K562 (cell line): ENCODE results near the gene NCAM2. TPM values are rescaled to one million over a fixed set of nuclear protein-coding genes. Genes with fewer than 3 reads are reported as not detected.

ENCODE experiments used
- ATAC-seq: fragments of 200-7000 bp; cut with Tn5 transposase; 3 replicates; pipeline ENCODE4 v1.9.1; 2020; ENCODE audit warnings: moderate library complexity
- BruUV-seq: library from RNA; stranded (reverse); fragments of 400-500 nt; replicated peaks from 2 replicates; lab custom pipeline; 2021; lab: Mats Ljungman, UMichigan
- CTCF ChIA-PET: fragments of 300-600 bp; formaldehyde crosslinking; extraction: SDS; loops from one replicate; lab custom pipeline; 2021; ENCODE audit warnings: low intra/inter-chr PET ratio; lab: Yijun Ruan, JAX
- POLR2A ChIA-PET: fragments of 300-600, 350-650 bp; sonication (Branson Sonifier 250); formaldehyde crosslinking; extraction: SDS; loops from one replicate; lab custom pipeline; 2021; ENCODE audit warnings: antibody characterized with exemption, inconsistent platforms; lab: Yijun Ruan, JAX
- DNase-seq, 4 experiments: peaks; one replicate each; pipeline versions ENCODE4 v3.0.0 to v3.0.0-alpha.2; 2011 to 2018; ENCODE audit warnings: low spot score in 3 of 4, mixed read lengths in 3 of 4; ENCODE audit errors: extremely low read depth in 1 of 4
- FAIRE-seq: peaks from 2 replicates; lab custom pipeline; 2011; peaks lifted over from hg19 to GRCh38; lab: Jason Lieb, UNC
- H2AFZ ChIP-seq: 2 replicates; pipeline ENCODE4 v1.6.0; 2011; ENCODE audit warnings: low read depth, low read length, control low read depth, inconsistent platforms
- H3K27ac ChIP-seq: fragments of 200-600 bp; 3 replicates; pipeline ENCODE4 v1.8.0; 2011; ENCODE audit warnings: low read depth, mild to moderate bottlenecking, control low read depth, inconsistent platforms, low read length, moderate library complexity, mixed read lengths; ENCODE audit errors: extremely low read depth
- H3K27me3 ChIP-seq, 2 experiments: fragments of 300-600 bp in 1 of 2; 2 replicates in 1 of 2; 3 replicates in 1 of 2; pipeline versions ENCODE4 v1.6.0 to v1.8.0; 2011; ENCODE audit warnings: inconsistent platforms in 2 of 2, low read length in 2 of 2, mild to moderate bottlenecking in 1 of 2, mixed read lengths in 1 of 2, moderate library complexity in 1 of 2; ENCODE audit not compliant: control insufficient read depth in 2 of 2, insufficient read depth in 2 of 2
- H3K36me3 ChIP-seq: fragments of 300-600 bp; 3 replicates; pipeline ENCODE4 v1.8.0; 2011; ENCODE audit warnings: mild to moderate bottlenecking, low read length, inconsistent platforms; ENCODE audit not compliant: control insufficient read depth, insufficient read depth
- H3K4me1 ChIP-seq, 2 experiments: fragments of 200-600 bp in 1 of 2; replicated peaks in 1 of 2; 2 replicates in 1 of 2; 3 replicates in 1 of 2; pipeline versions ENCODE4 v1.5.1 to v1.8.0; 2011; ENCODE audit warnings: inconsistent platforms in 2 of 2, low read length in 2 of 2, mild to moderate bottlenecking in 1 of 2, mixed read lengths in 1 of 2, moderate library complexity in 1 of 2; ENCODE audit not compliant: control insufficient read depth in 2 of 2, insufficient read depth in 2 of 2
- H3K4me2 ChIP-seq: 2 replicates; pipeline ENCODE4 v1.6.1; 2011; ENCODE audit warnings: low read length, control low read depth, inconsistent platforms, mixed read lengths; ENCODE audit not compliant: insufficient read depth
- H3K4me3 ChIP-seq: fragments of 200-600 bp; sonication (generic), shearing (Covaris generic); 2 replicates; pipeline ENCODE4 v1.5.1; 2016; ENCODE audit warnings: control low read depth, inconsistent platforms
- H3K79me2 ChIP-seq: fragments of 200-600 bp; 3 replicates; pipeline ENCODE4 v1.8.0; 2011; ENCODE audit warnings: low read length, inconsistent platforms; ENCODE audit not compliant: control insufficient read depth, insufficient read depth
- H3K9ac ChIP-seq, 2 experiments: 2 replicates each; pipeline versions ENCODE4 v1.6.0 to v1.6.1; 2011; ENCODE audit warnings: low read depth in 2 of 2, low read length in 2 of 2, control low read depth in 1 of 2, inconsistent platforms in 1 of 2, mild to moderate bottlenecking in 1 of 2, mixed read lengths in 1 of 2; ENCODE audit not compliant: insufficient read depth in 1 of 2
- H3K9me1 ChIP-seq: one replicate; pipeline ENCODE4 v1.6.0; 2011; ENCODE audit warnings: inconsistent platforms, mild to moderate bottlenecking, low read length, moderate library complexity; ENCODE audit not compliant: control insufficient read depth, insufficient read depth
- H3K9me3 ChIP-seq: replicated peaks from 2 replicates; pipeline ENCODE4 v1.5.1; 2011; ENCODE audit warnings: low read depth, low read length, inconsistent platforms; ENCODE audit not compliant: control insufficient read depth, insufficient read depth
- H4K20me1 ChIP-seq: replicated peaks from 2 replicates; pipeline ENCODE4 v1.6.1; 2011; ENCODE audit warnings: low read length, inconsistent platforms, mixed read lengths; ENCODE audit not compliant: control insufficient read depth, insufficient read depth
- ARID4B ChIP-seq: sonication (generic); formaldehyde crosslinking; IDR thresholded peaks from 2 replicates; pipeline ENCODE4 v1.8.0; 2022; ENCODE audit warnings: mild to moderate bottlenecking, missing genetic modification reagents
- ATF1 ChIP-seq, 2 experiments: fragments of 450-650 bp in 1 of 2; IDR thresholded peaks; 2 replicates each; pipeline ENCODE4 v1.6.1; 2016; ENCODE audit warnings: missing compliant biosample characterization in 1 of 2, missing genetic modification characterization in 1 of 2
- BRD4 ChIP-seq: fragments of 200-600 bp; sonication (generic); IDR thresholded peaks from 2 replicates; pipeline ENCODE4 v1.6.1; 2017; ENCODE audit warnings: inconsistent platforms
- CREB1 ChIP-seq, 2 experiments: sonication (generic) in 1 of 2; formaldehyde crosslinking in 1 of 2; IDR thresholded peaks; 2 replicates each; pipeline versions ENCODE4 v1.6.1 to v1.8.0; 2012 to 2022; ENCODE audit warnings: inconsistent platforms in 1 of 2, mild to moderate bottlenecking in 1 of 2, missing genetic modification reagents in 1 of 2, moderate library complexity in 1 of 2
- CTCFL ChIP-seq: IDR thresholded peaks from 2 replicates; pipeline ENCODE4 v1.6.1; 2011; ENCODE audit warnings: borderline replicate concordance, low read depth, mild to moderate bottlenecking, moderate library complexity, low read length; ENCODE audit not compliant: insufficient read depth, poor library complexity, severe bottlenecking
- DPF2 ChIP-seq: fragments of 450-650 bp; IDR thresholded peaks from 2 replicates; pipeline ENCODE4 v1.6.1; 2016
- HLTF ChIP-seq: fragments of 450-650 bp; IDR thresholded peaks from 2 replicates; pipeline ENCODE4 v1.6.1; 2016
- KAT2B ChIP-seq: IDR thresholded peaks from one replicate; pipeline ENCODE4 v1.6.1; 2012; ENCODE audit warnings: low read depth, mild to moderate bottlenecking, control low read depth, inconsistent platforms, low read length, moderate library complexity
- SMAD2 ChIP-seq: fragments of 150-350 bp; IDR thresholded peaks from 2 replicates; pipeline ENCODE4 v1.6.1; 2014; ENCODE audit warnings: low read depth, mild to moderate bottlenecking, low read length
- STAG1 ChIP-seq: sonication (generic); formaldehyde crosslinking; IDR thresholded peaks from 2 replicates; pipeline ENCODE4 v1.5.0; 2020; ENCODE audit warnings: missing genetic modification reagents, borderline replicate concordance
- TARDBP ChIP-seq: fragments of 450-650 bp; IDR thresholded peaks from 2 replicates; pipeline ENCODE4 v1.6.1; 2016
- THAP12 ChIP-seq: fragments of 250-450 bp; sonication (Bioruptor Pico); IDR thresholded peaks from 2 replicates; pipeline ENCODE4 v1.9.0; 2021; ENCODE audit warnings: mild to moderate bottlenecking, inconsistent platforms
- ZNF146 ChIP-seq: IDR thresholded peaks from one replicate; pipeline ENCODE4 v1.6.1; 2018; ENCODE audit warnings: missing compliant biosample characterization; ENCODE audit not compliant: unreplicated experiment
- ZNF586 ChIP-seq: fragments of 450-650 bp; formaldehyde crosslinking; conservative IDR thresholded peaks from 2 replicates; pipeline ENCODE4 v1.4.0; 2020; ENCODE audit warnings: mild to moderate bottlenecking, moderate library complexity
- WGBS: fragments of 100-300 bp; shearing (Covaris generic); methylation state at CpG from one replicate; pipeline ENCODE4 v1.1.6; 2016; ENCODE audit warnings: low coverage, mixed read lengths; ENCODE audit not compliant: insufficient coverage; ENCODE audit errors: missing lambda C conversion rate; 5-methylcytosine and 5-hydroxymethylcytosine counted together
- in situ Hi-C: fragments of 300-500 bp; cut with MboI; formaldehyde crosslinking; loops from 4 replicates; pipeline ENCODE4 v1.15.0; 2018; ENCODE audit warnings: inconsistent platforms, mixed read lengths
- intact Hi-C: fragments of 100-400 bp; cut with micrococcal nuclease; formaldehyde crosslinking; loops from 2 replicates; pipeline ENCODE4 v1.14.2; 2022
- polyA plus RNA-seq, 8 experiments: library from polyadenylated mRNA; depleted of rRNA in 4 of 8; stranded (reverse) in 5 of 8; unstranded in 3 of 8; fragments of >200 nt; fragmentation: Nextera tagmentation in 2 of 8; fragmentation: Illumina TruSeq in 1 of 8; extraction: Ambion mirVana in 2 of 8; extraction: Trizol in 1 of 8; gene quantifications; 2 replicates each; pipeline versions ENCODE4 v1.2.1 to v1.2.3, GENCODE V29; 2011 to 2014; ENCODE audit warnings: inconsistent platforms in 1 of 8, missing spikeins in 1 of 8
- total RNA-seq, 7 experiments: library from RNA; depleted of rRNA in 6 of 7; stranded (reverse); fragments of >200 nt in 6 of 7; fragmentation: Illumina TruSeq in 2 of 7; extraction: Trizol in 2 of 7; gene quantifications; 2 replicates each; pipeline versions ENCODE4 v1.2.1 to v1.2.3, GENCODE V29; 2011 to 2021; ENCODE audit warnings: low replicate concordance in 1 of 7

Gene NCAM2
- total and polyA plus RNA-seq, 9 of the 15 experiments (the other 6 are each of a cell fraction or from before 2014, with no cell fraction given), result 14.0 to 58.2 (median 27.8) TPM

DNA sequence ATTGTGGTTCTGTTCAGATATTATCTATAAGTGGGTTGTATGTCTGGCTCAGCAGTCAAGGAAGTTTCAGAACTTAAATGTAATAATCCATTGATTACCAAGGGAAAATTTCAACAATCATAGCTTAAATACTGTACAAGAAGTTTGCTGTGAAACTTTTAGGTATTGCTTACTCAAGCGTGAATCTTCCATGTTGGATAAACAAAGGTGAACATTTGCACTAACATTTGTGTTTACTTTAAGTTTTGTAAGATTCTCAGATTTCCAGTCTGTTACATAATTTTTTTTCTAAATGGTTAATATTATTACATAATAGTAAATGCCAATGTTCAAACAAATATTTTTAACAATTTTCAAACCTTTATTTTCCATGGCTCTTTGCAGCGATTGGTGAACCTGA is 285.6 kb downstream of the NCAM2 start:
- ATAC-seq (no peak), FAIRE-seq (peak; percentile 59), DNase-seq (no peak)
- H2AFZ ChIP-seq, result no peak overlapping the region
- peaks cover 40% of the 10 kb centered on the region; the same call in 2 of the 3 replicates for H3K36me3 ChIP-seq
- H3K79me2 ChIP-seq, result peaks cover 7% of the 10 kb centered on the region; the same call in 1 of the 3 replicates
- no peak overlapping the region for H3K27ac ChIP-seq
- no peaks in the 10 kb centered on the region for H4K20me1 ChIP-seq
- H3K4me1 ChIP-seq, result peaks cover 0 to 3% of the 10 kb centered on the region in 2 experiments; a peak in 1 of 5 replicates
- TF ChIP-seq HLTF, result no peak
- TF ChIP-seq ATF1 (CRISPR knock-in tag; IDR thresholded peaks at IDR 0.05), result no peak
- TF ChIP-seq ATF1 (tag; IDR thresholded peaks at IDR 0.05), result no peak
- TF ChIP-seq ZNF586 (CRISPR knock-in tag), result no peak
- no peak for TF ChIP-seq KAT2B
- no peak for TF ChIP-seq ZNF146 (CRISPR knock-in tag)
- TF ChIP-seq BRD4, result no peak
- no peak for TF ChIP-seq CREB1 (IDR thresholded peaks at IDR 0.05)
- TF ChIP-seq CREB1 (CRISPR knock-in tag; IDR thresholded peaks at IDR 0.05), result no peak
- TF ChIP-seq THAP12 (CRISPR knock-in tag), result no peak
- no peak for TF ChIP-seq ARID4B (CRISPR knock-in tag)
- TF ChIP-seq STAG1, result no peak
- TF ChIP-seq SMAD2, result no peak
- TF ChIP-seq TARDBP, result no peak
- TF ChIP-seq CTCFL, result no peak
- TF ChIP-seq DPF2, result no peak
- no peak overlapping the region for H3K4me3 ChIP-seq
- H3K9ac ChIP-seq, result no peak overlapping the region
- no peak overlapping the region for H3K4me2 ChIP-seq
- no peaks in the 10 kb centered on the region for H3K9me1 ChIP-seq
- 98% methylated on average over 2 of the region's 2 CpGs for WGBS
- no peaks in the 10 kb centered on the region for H3K27me3 ChIP-seq
- in situ Hi-C loops (no loop called here), intact Hi-C loops (no loop called here)
- BruUV-seq, result no TSS peak
- CTCF ChIA-PET, result no interaction called here
- POLR2A ChIA-PET, result no interaction called here
- no peaks in the 10 kb centered on the region for H3K9me3 ChIP-seq
